SU-DHL-6 (cell line): ENCODE measurements around the gene XIRP1.

Source experiments
- CTCF ChIP-seq: fragments of 200-600 bp; sonication (generic); IDR thresholded peaks from one replicate; pipeline ENCODE4 v1.5.1; 2017; ENCODE audit warnings: antibody characterized with exemption, mild to moderate bottlenecking, low read length, moderate library complexity; ENCODE audit not compliant: insufficient read depth, poor library complexity, severe bottlenecking
- EZH2phosphoT487 ChIP-seq: fragments of 200-600 bp; sonication (generic), shearing (Covaris generic); conservative IDR thresholded peaks from 2 replicates; pipeline ENCODE4 v1.6.1; 2018; ENCODE audit warnings: mild to moderate bottlenecking, antibody characterized with exemption, low read length, moderate library complexity, mixed read lengths

- no peak for TF ChIP-seq CTCF
- no peak for TF ChIP-seq EZH2phosphoT487
Measured at GRCh38 chr3:39189959-39190269, 2.5 kb downstream of the XIRP1 start.
